H1 (cell line): ENCODE measurements around the gene PPFIBP2. TPM values are rescaled to one million over a fixed set of nuclear protein-coding genes. Genes with fewer than 3 reads are reported as not detected.

Source experiments
- CTCF ChIA-PET: fragments of 300-600 bp; sonication (Branson Sonifier 250); formaldehyde crosslinking; loops from one replicate; lab custom pipeline; 2021; ENCODE audit not compliant: partially characterized antibody; lab: Charles Lee
- POLR2A ChIA-PET: fragments of 300-600 bp; sonication (Branson Sonifier 250); formaldehyde crosslinking; loops from one replicate; lab custom pipeline; 2021; ENCODE audit warnings: inconsistent platforms; ENCODE audit not compliant: partially characterized antibody; lab: Charles Lee
- DNase-seq, 2 experiments: peaks; one replicate each; pipeline versions ENCODE4 v3.0.0 to v3.0.0-alpha.2; 2010 to 2022; ENCODE audit warnings: low spot score in 2 of 2, low read depth in 1 of 2, mixed read lengths in 1 of 2
- FAIRE-seq: peaks from 2 replicates; lab custom pipeline; 2011; peaks lifted over from hg19 to GRCh38; lab: Jason Lieb, UNC
- H2AFZ ChIP-seq: 2 replicates; pipeline ENCODE4 v1.8.1; 2012; ENCODE audit warnings: low read length, inconsistent platforms
- H2AK5ac ChIP-seq: 2 replicates; pipeline ENCODE4 v1.6.1; 2013; ENCODE audit warnings: low read depth, low read length
- H2BK120ac ChIP-seq: replicated peaks from 2 replicates; pipeline ENCODE3; 2013; ENCODE audit warnings: low read depth, low read length, inconsistent platforms
- H2BK12ac ChIP-seq: 2 replicates; pipeline ENCODE4 v1.6.1; 2013; ENCODE audit warnings: low read depth, low read length
- H2BK15ac ChIP-seq: 2 replicates; pipeline ENCODE4 v1.6.1; 2013; ENCODE audit warnings: low read length
- H2BK20ac ChIP-seq: 2 replicates; pipeline ENCODE4 v1.6.1; 2013; ENCODE audit warnings: low read length
- H2BK5ac ChIP-seq: 2 replicates; pipeline ENCODE4 v1.6.1; 2013; ENCODE audit warnings: low read depth, low read length
- H3K14ac ChIP-seq: 2 replicates; pipeline ENCODE4 v1.6.1; 2013; ENCODE audit warnings: inconsistent platforms; ENCODE audit not compliant: insufficient read length
- H3K18ac ChIP-seq: 2 replicates; pipeline ENCODE4 v1.6.1; 2013; ENCODE audit warnings: low read length; ENCODE audit errors: extremely low read depth
- H3K23ac ChIP-seq: 2 replicates; pipeline ENCODE4 v1.6.1; 2013; ENCODE audit warnings: inconsistent platforms; ENCODE audit not compliant: insufficient read length
- H3K23me2 ChIP-seq: 2 replicates; pipeline ENCODE4 v1.6.1; 2013; ENCODE audit warnings: low read depth, low read length
- H3K27ac ChIP-seq: 2 replicates; pipeline ENCODE4 v1.6.1; 2011; ENCODE audit warnings: low read depth, low read length, inconsistent platforms
- H3K27me3 ChIP-seq, 4 experiments: replicated peaks in 1 of 4; 1 replicate in 1 of 4; 2 replicates in 3 of 4; pipeline versions ENCODE4 v1.6.1 to v1.8.1; 2011 to 2013; ENCODE audit warnings: low read length in 3 of 4, mild to moderate bottlenecking in 3 of 4, inconsistent platforms in 2 of 4, mixed read lengths in 2 of 4, moderate library complexity in 1 of 4; ENCODE audit not compliant: control insufficient read depth in 3 of 4, insufficient read depth in 3 of 4; ENCODE audit errors: extremely low read depth in 1 of 4
- H3K36me3 ChIP-seq, 4 experiments: 2 replicates each; pipeline versions ENCODE4 v1.6.1 to v1.8.1; 2011 to 2013; ENCODE audit warnings: mild to moderate bottlenecking in 4 of 4, low read length in 3 of 4, moderate library complexity in 2 of 4, control low read depth in 1 of 4, inconsistent platforms in 1 of 4; ENCODE audit not compliant: insufficient read depth in 4 of 4, control insufficient read depth in 2 of 4
- H3K4ac ChIP-seq: replicated peaks from 2 replicates; pipeline ENCODE3; 2013; ENCODE audit warnings: low read length, low read depth, mixed read lengths, inconsistent platforms; ENCODE audit not compliant: insufficient read length
- H3K4me1 ChIP-seq, 4 experiments: replicated peaks in 1 of 4; 1 replicate in 1 of 4; 2 replicates in 3 of 4; pipeline versions ENCODE4 v1.6.1 to v1.8.1; 2011 to 2013; ENCODE audit warnings: low read length in 3 of 4, inconsistent platforms in 2 of 4, mixed read lengths in 1 of 4; ENCODE audit not compliant: insufficient read depth in 4 of 4, control insufficient read depth in 3 of 4
- H3K4me2 ChIP-seq, 2 experiments: 2 replicates each; pipeline versions ENCODE4 v1.6.1 to v1.8.1; 2011 to 2013; ENCODE audit warnings: low read depth in 2 of 2, low read length in 2 of 2, control low read depth in 1 of 2, inconsistent platforms in 1 of 2, mild to moderate bottlenecking in 1 of 2; ENCODE audit not compliant: insufficient read depth in 1 of 2
- H3K4me3 ChIP-seq, 4 experiments: fragments of 200-600, 300-600 bp in 1 of 4; sonication (generic), shearing (Covaris generic), sonication (Bioruptor Twin) in 1 of 4; 2 replicates each; pipeline versions ENCODE4 v1.5.1 to v1.8.1; 2011 to 2016; ENCODE audit warnings: low read length in 4 of 4, low read depth in 3 of 4, control low read depth in 2 of 4, inconsistent platforms in 2 of 4, mild to moderate bottlenecking in 2 of 4, mixed read lengths in 1 of 4, moderate library complexity in 1 of 4; ENCODE audit not compliant: insufficient read depth in 2 of 4; ENCODE audit errors: extremely low read depth in 1 of 4
- H3K56ac ChIP-seq: replicated peaks from 2 replicates; pipeline ENCODE3; 2013; ENCODE audit warnings: low read depth, mild to moderate bottlenecking, mixed read lengths, low read length, inconsistent platforms; ENCODE audit not compliant: insufficient read length
- H3K79me1 ChIP-seq: 2 replicates; pipeline ENCODE4 v1.6.1; 2013; ENCODE audit warnings: low read depth, low read length, control low read depth
- H3K79me2 ChIP-seq, 2 experiments: 2 replicates each; pipeline versions ENCODE4 v1.6.1 to v1.8.1; 2012 to 2013; ENCODE audit warnings: low read length in 2 of 2, mild to moderate bottlenecking in 2 of 2, inconsistent platforms in 1 of 2; ENCODE audit not compliant: insufficient read depth in 2 of 2, control insufficient read depth in 1 of 2
- H3K9ac ChIP-seq, 4 experiments: replicated peaks in 1 of 4; 1 replicate in 1 of 4; 2 replicates in 3 of 4; pipeline versions ENCODE4 v1.6.1 to v1.8.1; 2011 to 2013; ENCODE audit warnings: low read depth in 3 of 4, low read length in 3 of 4, control low read depth in 2 of 4, mild to moderate bottlenecking in 2 of 4, moderate library complexity in 2 of 4, inconsistent platforms in 1 of 4; ENCODE audit errors: extremely low read depth in 1 of 4
- H3K9me3 ChIP-seq, 2 experiments: 2 replicates each; pipeline versions ENCODE4 v1.6.1 to v1.8.1; 2012 to 2013; ENCODE audit warnings: mild to moderate bottlenecking in 2 of 2, moderate library complexity in 2 of 2, control low read depth in 1 of 2, inconsistent platforms in 1 of 2, low read depth in 1 of 2, low read length in 1 of 2, mixed read lengths in 1 of 2; ENCODE audit not compliant: insufficient read depth in 2 of 2
- H4K20me1 ChIP-seq, 2 experiments: replicated peaks in 1 of 2; 2 replicates each; pipeline versions ENCODE3 to v1.8.1; 2011 to 2013; ENCODE audit warnings: inconsistent platforms in 2 of 2, low read length in 2 of 2, mild to moderate bottlenecking in 1 of 2; ENCODE audit not compliant: insufficient read depth in 2 of 2, control insufficient read depth in 1 of 2
- H4K5ac ChIP-seq: 2 replicates; pipeline ENCODE4 v1.6.1; 2013; ENCODE audit warnings: low read length, low read depth, mixed read lengths, inconsistent platforms; ENCODE audit not compliant: insufficient read length
- H4K8ac ChIP-seq: 2 replicates; pipeline ENCODE4 v1.8.0; 2013; ENCODE audit warnings: mild to moderate bottlenecking, moderate library complexity, low read length, inconsistent platforms; ENCODE audit not compliant: insufficient read depth; ENCODE audit errors: extremely low read depth
- H4K91ac ChIP-seq: replicated peaks from 2 replicates; pipeline ENCODE3; 2013; ENCODE audit warnings: low read length, mixed read lengths, inconsistent platforms; ENCODE audit not compliant: insufficient read length
- ASH2L ChIP-seq: fragments of 200-600, 300-600 bp; sonication (generic); IDR thresholded peaks from one replicate; pipeline ENCODE4 v1.7.1; 2017; ENCODE audit warnings: low read length
- HDAC2 ChIP-seq, 2 experiments: fragments of 300-600 bp in 1 of 2; sonication (generic) in 1 of 2; IDR thresholded peaks; 2 replicates each; pipeline ENCODE4 v1.6.1; 2011 to 2012; ENCODE audit warnings: low read depth in 2 of 2, low read length in 2 of 2, mild to moderate bottlenecking in 2 of 2, moderate library complexity in 2 of 2, borderline replicate concordance in 1 of 2, inconsistent platforms in 1 of 2
- POLR2A ChIP-seq, 2 experiments: IDR thresholded peaks; 1 replicate in 1 of 2; 2 replicates in 1 of 2; pipeline ENCODE4 v1.6.1; 2011; ENCODE audit warnings: low read depth in 2 of 2, low read length in 2 of 2, mild to moderate bottlenecking in 2 of 2; ENCODE audit errors: control extremely low read depth in 1 of 2
- RNF2 ChIP-seq: fragments of 200-900, 300-1000 bp; sonication (generic); IDR thresholded peaks from 2 replicates; pipeline ENCODE4 v1.7.1; 2016; ENCODE audit warnings: borderline replicate concordance, low read depth, mild to moderate bottlenecking, antibody characterized with exemption, low read length; ENCODE audit not compliant: poor library complexity, severe bottlenecking; ENCODE audit errors: missing control alignments
- SRF ChIP-seq: IDR thresholded peaks from 2 replicates; pipeline ENCODE4 v1.6.1; 2011; ENCODE audit warnings: mild to moderate bottlenecking, low read depth, low read length, moderate library complexity
- TBP ChIP-seq: IDR thresholded peaks from 2 replicates; pipeline ENCODE4 v1.6.1; 2011; ENCODE audit warnings: low read depth, low read length, improper control_type of control experiment
- TEAD4 ChIP-seq: IDR thresholded peaks from 2 replicates; pipeline ENCODE4 v1.6.1; 2012; ENCODE audit warnings: low read depth, low read length, inconsistent platforms, mixed read lengths
- WGBS, 2 experiments: shearing (Covaris generic) in 1 of 2; methylation state at CpG; one replicate each; pipeline versions ENCODE4 v1.1.6 to v1.1.7; 2013 to 2015; ENCODE audit warnings: low lambda C conversion rate in 2 of 2, mixed read lengths in 2 of 2, inconsistent platforms in 1 of 2, low coverage in 1 of 2, missing lambda C conversion rate in 1 of 2; ENCODE audit not compliant: insufficient replicate concordance in 2 of 2, insufficient coverage in 1 of 2, insufficient read length in 1 of 2; ENCODE audit errors: extremely low coverage in 1 of 2, missing lambda C conversion rate in 1 of 2; 5-methylcytosine and 5-hydroxymethylcytosine counted together
- polyA plus RNA-seq, 7 experiments: library from polyadenylated mRNA; depleted of rRNA in 3 of 7; stranded (reverse) in 5 of 7; unstranded in 2 of 7; fragments of >200 nt in 5 of 7; fragments of 200-250 nt in 2 of 7; gene quantifications; 1 replicate in 5 of 7; 2 replicates in 1 of 7; 4 replicates in 1 of 7; pipeline versions ENCODE4 v1.2.1 to v1.2.3, GENCODE V29; 2011 to 2013; ENCODE audit warnings: missing spikeins in 2 of 7, mixed read lengths in 2 of 7
- total RNA-seq: library from RNA; stranded (reverse); fragmentation: NEBNext Ultra II Directional; extraction: Animal tissue kit (Norgen Biotek cat#: 25700); gene quantifications from 2 replicates; pipeline ENCODE4 v1.2.1, GENCODE V29; 2021
- TF ChIP-seq, protein P1 (sequence below): IDR thresholded peaks from 2 replicates; pipeline ENCODE4 v1.6.1; 2011; ENCODE audit warnings: low read depth, mild to moderate bottlenecking, low read length; ENCODE audit not compliant: insufficient read depth
- TF ChIP-seq, protein P2 (sequence below): IDR thresholded peaks from 2 replicates; pipeline ENCODE4 v1.6.1; 2012; ENCODE audit warnings: inconsistent platforms

PPFIBP2 gene
- total and polyA plus RNA-seq, 2 of the 8 experiments (the other 6 are each of a cell fraction or from before 2014, with no cell fraction given): 5.5 to 9.8 TPM

DNA sequence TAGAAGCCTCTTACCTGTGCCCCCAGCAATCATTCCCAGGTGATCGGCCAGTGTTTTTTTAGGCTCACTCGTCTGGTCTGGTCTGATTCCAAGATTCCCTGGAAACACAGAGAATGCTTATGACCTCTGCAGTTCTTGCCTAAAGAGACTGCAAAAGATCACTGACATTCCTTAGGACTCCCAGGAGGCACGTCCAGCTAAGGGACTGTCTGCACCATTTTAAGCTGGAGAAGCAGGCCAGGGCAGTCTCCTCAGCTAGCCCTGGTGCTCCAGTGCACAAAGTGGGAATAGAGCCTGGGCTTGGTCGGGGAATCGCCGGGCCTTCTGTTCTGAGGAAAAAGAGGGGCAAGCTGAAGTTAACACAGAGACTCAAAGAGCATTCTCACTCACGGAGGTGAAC lies 154.7 kb downstream of the PPFIBP2 start:
- H2BK20ac ChIP-seq: no peak overlapping the region
- H3K79me1 ChIP-seq: peaks cover 2% of the 10 kb centered on the region; the same call in 1 of the 2 replicates
- ChIA-PET CTCF (interaction anchor here (1.2 to 5.7 kb wide), 7 partner anchors 12 to 226 kb away, joined by 3 to 46 read pairs (median 8); no protein-coding TSS in a partner anchor), POLR2A (no interaction called here)
- WGBS, 2 experiments: 86% methylated on average over 7 of the region's 7 CpGs; no CpG with 5 or more reads in 1 of the 2 experiments
- peaks cover 0 to 5% (median 2%) of the 10 kb centered on the region in 4 experiments; a peak in 4 of 7 replicates for H3K4me1 ChIP-seq
- peaks cover 6% of the 10 kb centered on the region; the same call in 1 of the 2 replicates for H3K23me2 ChIP-seq
- H4K91ac ChIP-seq: no peak overlapping the region
- H3K79me2 ChIP-seq: no peaks in the 10 kb centered on the region
- TF ChIP-seq HDAC2 (IDR thresholded peaks at IDR 0.05; ENCODE audit: borderline replicate concordance in 1 of 2, low read depth in 2 of 2, low read length in 2 of 2) (no peak), TEAD4 (no peak), ASH2L (no peak), RNF2 (no peak), POLR2A (IDR thresholded peaks at IDR 0.05; ENCODE audit: control extremely low read depth in 1 of 2, low read depth in 2 of 2, low read length in 2 of 2) (no peak), SRF (no peak), TBP (no peak)
- TF ChIP-seq, protein P1, sequence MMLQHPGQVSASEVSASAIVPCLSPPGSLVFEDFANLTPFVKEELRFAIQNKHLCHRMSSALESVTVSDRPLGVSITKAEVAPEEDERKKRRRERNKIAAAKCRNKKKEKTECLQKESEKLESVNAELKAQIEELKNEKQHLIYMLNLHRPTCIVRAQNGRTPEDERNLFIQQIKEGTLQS: no peak
- TF ChIP-seq, protein P2, sequence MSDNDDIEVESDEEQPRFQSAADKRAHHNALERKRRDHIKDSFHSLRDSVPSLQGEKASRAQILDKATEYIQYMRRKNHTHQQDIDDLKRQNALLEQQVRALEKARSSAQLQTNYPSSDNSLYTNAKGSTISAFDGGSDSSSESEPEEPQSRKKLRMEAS: no peak
- H2BK5ac ChIP-seq: no peak overlapping the region
- H2AFZ ChIP-seq: no peak overlapping the region
- no peak overlapping the region for H3K4ac ChIP-seq
- no peak overlapping the region for H3K27ac ChIP-seq
- H3K18ac ChIP-seq: no peak overlapping the region
- no peak overlapping the region for H3K23ac ChIP-seq
- H4K5ac ChIP-seq: no peak overlapping the region
- no peaks in the 10 kb centered on the region for H3K27me3 ChIP-seq
- H4K20me1 ChIP-seq: no peaks in the 10 kb centered on the region
- H3K4me2 ChIP-seq: no peak overlapping the region
- no peak overlapping the region for H3K4me3 ChIP-seq
- H3K9ac ChIP-seq: no peak overlapping the region
- no peak overlapping the region for H3K56ac ChIP-seq
- no peak overlapping the region for H2BK120ac ChIP-seq
- H2AK5ac ChIP-seq: no peak overlapping the region
- peaks cover 21 to 47% (median 39%) of the 10 kb centered on the region in 4 experiments; a peak in 7 of 8 replicates for H3K36me3 ChIP-seq
- H2BK12ac ChIP-seq: no peak overlapping the region
- FAIRE-seq: no peak
- no peak overlapping the region for H4K8ac ChIP-seq
- peak in 1 of 2 experiments; percentile 33 for DNase-seq
- H3K9me3 ChIP-seq: peaks cover 6 to 25% of the 10 kb centered on the region in 2 experiments
- H3K14ac ChIP-seq: no peak overlapping the region
- H2BK15ac ChIP-seq: no peak overlapping the region
